Amygdala (tissue), 56 donors: Measurements from ENCODE around the gene UBASH3A.
A peak's percentile ranks its signal among the peaks of the same experiment; 100 is the strongest.
"Not testable (repeated sequence)": the region's sequence is repeated elsewhere in the genome, so short reads cannot be mapped to it uniquely, and the experiment has no call there.

Experiments used
- DNase-seq, 56 donors: peaks; one replicate each; lab custom pipeline; 2025; lab: John Stamatoyannopoulos, UW

Gene UBASH3A

GRCh38 chr21:42461881-42462877 is 58.5 kb downstream of the UBASH3A start:
- no peak for DNase-seq

GRCh38 chr21:42463861-42464515 is 60.3 kb downstream of the UBASH3A start:
- peak in 19 of 56 donors; percentile 5 to 75 (median 20) for DNase-seq

GRCh38 chr21:42465008-42465802 is 61.5 kb downstream of the UBASH3A start:
- DNase-seq = no peak

DNA sequence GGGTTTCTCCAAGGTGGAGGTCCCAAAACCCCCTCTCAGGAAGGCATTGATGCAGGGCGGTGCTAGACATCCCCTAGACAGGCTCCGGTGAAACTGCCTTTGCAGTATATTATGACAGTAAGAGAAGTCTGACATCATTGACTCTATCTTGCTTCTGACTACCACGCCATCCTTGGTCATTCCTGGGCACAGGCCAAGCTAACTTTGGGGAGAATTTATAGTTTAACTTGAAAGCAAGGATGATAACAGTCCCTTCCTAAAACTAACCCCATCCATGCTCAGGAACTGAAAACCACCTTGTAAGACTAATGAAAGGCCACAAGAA is 62.1 kb downstream of the UBASH3A start:
- no peak for DNase-seq

- no peak for DNase-seq
These were observed 63.0 kb downstream of the UBASH3A start for GRCh38 chr21:42466700-42467099.

GRCh38 chr21:42467140-42467983 is 63.7 kb downstream of the UBASH3A start:
- peak in 2 of 56 donors; percentile 9 to 13 for DNase-seq

GRCh38 chr21:42468491-42469131 is 64.9 kb downstream of the UBASH3A start:
- peak in 4 of 56 donors; percentile 11 to 25 (median 14) for DNase-seq

GRCh38 chr21:42469272-42469671 is 65.6 kb downstream of the UBASH3A start:
- DNase-seq = no peak

DNA sequence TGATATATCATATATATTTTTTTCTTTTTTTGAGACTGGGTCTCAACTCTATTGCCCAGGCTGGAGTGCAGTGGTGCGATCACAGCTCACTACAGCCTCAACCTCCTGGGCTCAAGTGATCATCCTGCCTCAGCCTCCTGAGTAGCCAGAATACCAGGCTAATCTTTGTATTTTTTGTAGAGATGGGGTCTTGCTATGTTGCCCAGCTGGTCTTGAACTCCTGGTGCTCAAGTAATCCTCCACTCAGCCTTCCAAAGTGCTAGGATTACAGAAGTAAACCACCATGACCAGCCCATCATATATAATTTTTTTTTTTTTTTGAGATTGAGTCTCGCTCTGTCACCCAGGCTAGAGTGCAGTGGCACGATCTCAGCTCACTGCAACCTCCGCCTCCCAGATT is 66.0 kb downstream of the UBASH3A start:
- DNase-seq = not testable (repeated sequence)

GRCh38 chr21:42471206-42471605 is 67.5 kb downstream of the UBASH3A start:
- DNase-seq = no peak

GRCh38 chr21:42471716-42472330 is 68.1 kb downstream of the UBASH3A start:
- DNase-seq = no peak

- DNase-seq = no peak
These were observed 68.8 kb downstream of the UBASH3A start for GRCh38 chr21:42472521-42472920.

DNA sequence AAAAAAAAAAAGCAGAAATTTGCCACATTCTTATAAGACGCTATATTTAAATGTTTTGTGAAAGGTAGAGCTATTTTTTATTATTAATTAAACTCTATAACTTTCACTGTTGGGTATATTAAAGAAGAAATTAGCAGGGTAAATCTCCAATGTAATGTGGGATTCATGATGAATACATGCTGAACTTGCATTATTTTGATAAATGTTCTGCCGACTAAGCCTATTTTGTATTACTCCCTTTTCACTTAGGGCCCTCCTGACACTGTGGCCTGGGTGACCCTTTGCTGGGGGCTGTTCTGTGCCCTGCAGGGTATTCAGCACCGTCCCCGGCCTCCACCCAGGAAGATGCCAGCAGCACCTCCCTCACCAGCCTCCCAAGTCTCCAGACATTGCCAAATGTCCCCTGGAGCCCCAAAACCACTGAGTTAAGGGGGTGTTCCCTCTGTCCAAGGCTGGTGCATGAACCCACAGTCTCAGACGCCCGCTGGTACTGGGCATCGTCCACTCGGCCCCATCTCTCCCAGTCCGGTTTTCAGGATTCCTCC is 69.9 kb downstream of the UBASH3A start:
- DNase-seq = no peak

DNA sequence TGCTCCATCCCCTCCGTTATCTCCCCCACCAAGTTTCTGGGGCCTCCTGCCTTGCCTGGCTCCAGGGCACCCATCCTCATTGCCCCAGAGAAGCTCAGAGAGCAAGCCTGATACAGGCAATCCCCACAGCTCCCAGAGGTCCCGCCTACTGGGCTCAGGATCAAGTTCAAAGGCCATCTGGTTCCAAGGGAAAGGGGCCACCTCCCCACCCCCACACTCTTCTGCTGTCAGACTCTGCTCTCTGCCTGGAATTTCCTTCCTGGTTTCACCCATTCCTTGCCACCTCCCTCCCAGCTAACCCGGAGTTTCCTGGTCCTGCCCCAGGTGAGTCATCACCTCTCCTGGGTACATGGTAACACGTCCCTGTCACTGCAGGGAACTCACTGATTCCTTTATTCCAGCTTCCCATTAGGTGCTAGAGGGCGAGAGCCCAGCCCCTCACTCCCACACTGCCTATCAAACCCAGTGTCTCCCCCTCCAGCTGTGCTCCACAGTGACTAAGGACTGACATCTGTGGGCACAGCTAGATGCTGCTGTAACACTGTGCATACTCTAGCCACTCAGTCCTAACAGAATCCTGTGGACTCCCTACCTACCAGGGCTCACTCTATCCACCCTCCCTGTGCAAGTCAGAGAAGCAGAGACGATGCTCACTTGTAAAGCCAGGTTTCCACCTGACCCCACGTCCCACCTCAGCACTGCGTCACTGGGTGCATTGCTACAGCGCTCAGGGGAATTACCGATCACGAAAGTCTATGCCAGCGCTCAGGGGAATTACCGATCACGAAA is 70.5 kb downstream of the UBASH3A start:
- DNase-seq = no peak

GRCh38 chr21:42475036-42475435 is 71.3 kb downstream of the UBASH3A start:
- DNase-seq = no peak

GRCh38 chr21:42475526-42476387 is 72.1 kb downstream of the UBASH3A start:
- DNase-seq = no peak
